Keratinocyte (primary cell): ENCODE measurements around the gene CDH13. TPM values are rescaled to one million over a fixed set of nuclear protein-coding genes. Genes with fewer than 3 reads are reported as not detected.

Experiments used
- DNase-seq: peaks from one replicate; pipeline ENCODE4 v3.0.0-alpha.2; 2011; ENCODE audit warnings: low read depth, missing footprints, low spot score
- FAIRE-seq: peaks from 2 replicates; lab custom pipeline; 2011; peaks lifted over from hg19 to GRCh38; lab: Jason Lieb, UNC
- H2AFZ ChIP-seq: 2 replicates; pipeline ENCODE4 v1.6.0; 2012; ENCODE audit warnings: low read length, control low read depth, inconsistent platforms; ENCODE audit not compliant: control insufficient read depth
- H3K27ac ChIP-seq: 2 replicates; pipeline ENCODE4 v1.5.1; 2011; ENCODE audit warnings: low read length; ENCODE audit not compliant: control insufficient read depth, insufficient read depth
- H3K27me3 ChIP-seq: 3 replicates; pipeline ENCODE4 v1.6.0; 2011; ENCODE audit warnings: low read length; ENCODE audit not compliant: control insufficient read depth, insufficient read depth; ENCODE audit errors: extremely low read depth
- H3K36me3 ChIP-seq, 2 experiments: 2 replicates in 1 of 2; 3 replicates in 1 of 2; pipeline ENCODE4 v1.5.1; 2011; ENCODE audit warnings: low read length in 2 of 2, mild to moderate bottlenecking in 1 of 2; ENCODE audit not compliant: control insufficient read depth in 2 of 2, insufficient read depth in 2 of 2; ENCODE audit errors: extremely low read depth in 1 of 2
- H3K4me1 ChIP-seq: 3 replicates; pipeline ENCODE4 v1.5.1; 2011; ENCODE audit warnings: low read length; ENCODE audit not compliant: control insufficient read depth, insufficient read depth; ENCODE audit errors: extremely low read depth
- H3K4me2 ChIP-seq: 3 replicates; pipeline ENCODE4 v1.6.0; 2011; ENCODE audit warnings: low read depth, low read length; ENCODE audit not compliant: control insufficient read depth, insufficient read depth; ENCODE audit errors: extremely low read depth
- H3K4me3 ChIP-seq, 3 experiments: fragments of 200-600 bp in 1 of 3; sonication (generic) in 1 of 3; 2 replicates in 2 of 3; 3 replicates in 1 of 3; pipeline ENCODE4 v1.5.1; 2011 to 2016; ENCODE audit warnings: low read length in 3 of 3, mild to moderate bottlenecking in 3 of 3, control low read depth in 2 of 3, inconsistent platforms in 1 of 3, low read depth in 1 of 3, mixed read lengths in 1 of 3, mixed run types in 1 of 3, moderate library complexity in 1 of 3; ENCODE audit not compliant: control insufficient read depth in 2 of 3, insufficient read depth in 2 of 3; ENCODE audit errors: extremely low read depth in 1 of 3
- H3K79me2 ChIP-seq: 2 replicates; pipeline ENCODE4 v1.6.0; 2012; ENCODE audit warnings: low read length; ENCODE audit not compliant: control insufficient read depth, insufficient read depth
- H3K9ac ChIP-seq: 3 replicates; pipeline ENCODE4 v1.6.0; 2011; ENCODE audit warnings: low read length; ENCODE audit not compliant: control insufficient read depth, insufficient read depth; ENCODE audit errors: extremely low read depth
- H3K9me1 ChIP-seq: 3 replicates; pipeline ENCODE4 v1.6.0; 2011; ENCODE audit warnings: low read length; ENCODE audit not compliant: control insufficient read depth, insufficient read depth; ENCODE audit errors: extremely low read depth
- H3K9me3 ChIP-seq: 2 replicates; pipeline ENCODE4 v1.5.1; 2012; ENCODE audit warnings: low read depth, low read length; ENCODE audit not compliant: control insufficient read depth
- H4K20me1 ChIP-seq: 3 replicates; pipeline ENCODE4 v1.6.0; 2011; ENCODE audit warnings: low read length; ENCODE audit not compliant: control insufficient read depth, insufficient read depth; ENCODE audit errors: extremely low read depth
- CTCF ChIP-seq, 3 experiments: IDR thresholded peaks in 1 of 3; conservative IDR thresholded peaks in 1 of 3; optimal IDR thresholded peaks in 1 of 3; 2 replicates in 2 of 3; 3 replicates in 1 of 3; pipeline versions ENCODE3 to v1.5.1; 2011; ENCODE audit warnings: low read length in 3 of 3, mild to moderate bottlenecking in 3 of 3, moderate library complexity in 2 of 3, control low read depth in 1 of 3, inconsistent platforms in 1 of 3; ENCODE audit not compliant: insufficient read depth in 2 of 3; ENCODE audit errors: extremely low read depth in 1 of 3
- EZH2 ChIP-seq: IDR thresholded peaks from one replicate; pipeline ENCODE4 v1.6.1; 2012; ENCODE audit warnings: inconsistent platforms, mild to moderate bottlenecking, low read length, moderate library complexity
- dilution Hi-C: fragments of 300-500 bp; cut with MboI; formaldehyde crosslinking; loops from one replicate; pipeline ENCODE4 v1.7.0; 2020; ENCODE audit warnings: low sequenced_read_pairs; ENCODE audit not compliant: extremely low pct_ligation_motif_present
- polyA plus RNA-seq, 5 experiments: library from polyadenylated mRNA; depleted of rRNA in 3 of 5; stranded (reverse) in 3 of 5; stranded (forward) in 1 of 5; unstranded in 1 of 5; fragments of >200 nt; gene quantifications; 1 replicate in 1 of 5; 2 replicates in 3 of 5; 3 replicates in 1 of 5; pipeline versions ENCODE4 v1.2.1 to v1.2.3, GENCODE V29; 2011 to 2012; ENCODE audit warnings: missing spikeins in 2 of 5, low read depth in 1 of 5, low replicate concordance in 1 of 5

CDH13 gene
- polyA plus RNA-seq, 1 donor (not counting 4 experiments of a cell fraction or from before 2014, with no cell fraction given), result 111 TPM

- Histone ChIP-seq H3K9me3 (no peaks in the 10 kb centered on the region), H3K9me1 (no peaks in the 10 kb centered on the region), H3K4me3 (no peak overlapping the region), H3K4me1 (peaks cover 45% of the 10 kb centered on the region), H4K20me1 (no peaks in the 10 kb centered on the region), H3K27me3 (no peaks in the 10 kb centered on the region), H3K4me2 (peak overlapping the region; percentile 17), H3K27ac (peak overlapping the region; percentile 16), H3K79me2 (peaks cover 85% of the 10 kb centered on the region), H3K9ac (no peak overlapping the region), H3K36me3 (no peaks in the 10 kb centered on the region), H2AFZ (no peak overlapping the region)
- dilution Hi-C loops, result no loop called here
- DNase-seq (no peak), FAIRE-seq (peak; percentile 65)
- no peak for TF ChIP-seq CTCF (optimal IDR thresholded peaks at IDR 0.05 in 1 of 3, IDR thresholded peaks at IDR 0.05 in 1 of 3, conservative IDR thresholded peaks at IDR 0.05 in 1 of 3; ENCODE audit: extremely low read depth in 1 of 3, insufficient read depth in 2 of 3, low read length in 3 of 3)
- no peak for TF ChIP-seq EZH2
Observed at GRCh38 chr16:82649766-82650165, 23.0 kb downstream of the CDH13 start.

GRCh38 chr16:82650804-82651203 is 24.0 kb downstream of the CDH13 start:
- H3K4me3 ChIP-seq, result no peak overlapping the region
- peaks cover 85% of the 10 kb centered on the region for H3K79me2 ChIP-seq
- H3K9me1 ChIP-seq, result no peaks in the 10 kb centered on the region
- H3K4me1 ChIP-seq, result peaks cover 55% of the 10 kb centered on the region
- FAIRE-seq (no peak), DNase-seq (no peak)
- H3K36me3 ChIP-seq, result no peaks in the 10 kb centered on the region
- no peak overlapping the region for H2AFZ ChIP-seq
- no peak for TF ChIP-seq EZH2
- TF ChIP-seq CTCF (optimal IDR thresholded peaks at IDR 0.05 in 1 of 3, IDR thresholded peaks at IDR 0.05 in 1 of 3, conservative IDR thresholded peaks at IDR 0.05 in 1 of 3; ENCODE audit: extremely low read depth in 1 of 3, insufficient read depth in 2 of 3, low read length in 3 of 3), result no peak
- no peak overlapping the region for H3K9ac ChIP-seq
- no peaks in the 10 kb centered on the region for H3K27me3 ChIP-seq
- no peaks in the 10 kb centered on the region for H3K9me3 ChIP-seq
- no peaks in the 10 kb centered on the region for H4K20me1 ChIP-seq
- no peak overlapping the region for H3K27ac ChIP-seq
- dilution Hi-C loops, result no loop called here
- H3K4me2 ChIP-seq, result no peak overlapping the region
